DOHH2 (cell line): ENCODE results near the gene MUSK.
"Not testable (repeated sequence)": the region's sequence is repeated elsewhere in the genome, so short reads cannot be mapped to it uniquely, and the experiment has no call there.

ENCODE experiments used
- H3F3A ChIP-seq: fragments of 200-600 bp; sonication (generic), shearing (Covaris generic); 2 replicates; pipeline ENCODE4 v1.6.0; 2016; ENCODE audit warnings: antibody characterized with exemption, mild to moderate bottlenecking; ENCODE audit not compliant: control insufficient read depth, insufficient read depth
- H3K27ac ChIP-seq: fragments of 200-600 bp; sonication (generic); 2 replicates; pipeline ENCODE4 v1.5.1; 2014; ENCODE audit warnings: low read depth, mild to moderate bottlenecking, low read length, moderate library complexity
- H3K27me3 ChIP-seq: fragments of 200-600 bp; sonication (generic); 2 replicates; pipeline ENCODE4 v1.6.1; 2014; ENCODE audit warnings: mild to moderate bottlenecking, low read length, mixed read lengths; ENCODE audit not compliant: control insufficient read depth
- H3K36me3 ChIP-seq: fragments of 200-600 bp; sonication (generic); 2 replicates; pipeline ENCODE4 v1.6.1; 2014; ENCODE audit warnings: mild to moderate bottlenecking, low read length, moderate library complexity, mixed read lengths; ENCODE audit not compliant: control insufficient read depth
- H3K4me1 ChIP-seq: fragments of 200-600 bp; sonication (generic); 2 replicates; pipeline ENCODE4 v1.6.1; 2014; ENCODE audit warnings: mild to moderate bottlenecking, low read length, mixed read lengths; ENCODE audit not compliant: control insufficient read depth
- H3K4me2 ChIP-seq: fragments of 200-600 bp; sonication (generic); 2 replicates; pipeline ENCODE4 v1.6.0; 2014; ENCODE audit warnings: mild to moderate bottlenecking, low read length, moderate library complexity
- H3K4me3 ChIP-seq: fragments of 200-600 bp; sonication (generic); 2 replicates; pipeline ENCODE4 v1.5.1; 2014; ENCODE audit warnings: mild to moderate bottlenecking, low read length, mixed read lengths
- H3K79me2 ChIP-seq: fragments of 200-600 bp; sonication (generic); 2 replicates; pipeline ENCODE4 v1.6.1; 2014; ENCODE audit warnings: mild to moderate bottlenecking, low read length, mixed read lengths; ENCODE audit not compliant: control insufficient read depth
- H3K9me2 ChIP-seq: fragments of 200-600 bp; sonication (generic); replicated peaks from 2 replicates; pipeline ENCODE4 v1.6.1; 2014; ENCODE audit warnings: mild to moderate bottlenecking, low read length, mixed read lengths; ENCODE audit not compliant: control insufficient read depth
- H3K9me3 ChIP-seq: fragments of 200-600 bp; sonication (generic); 2 replicates; pipeline ENCODE4 v1.6.1; 2014; ENCODE audit warnings: antibody characterized with exemption, low read length, mixed read lengths; ENCODE audit not compliant: control insufficient read depth, insufficient read depth
- H4K20me1 ChIP-seq: fragments of 200-600 bp; sonication (generic); 2 replicates; pipeline ENCODE4 v1.6.0; 2014; ENCODE audit warnings: low read depth, mild to moderate bottlenecking, antibody characterized with exemption, low read length, moderate library complexity; ENCODE audit not compliant: control insufficient read depth, insufficient read depth
- CTCF ChIP-seq: fragments of 200-600 bp; sonication (generic); IDR thresholded peaks from one replicate; pipeline ENCODE4 v1.5.1; 2014; ENCODE audit warnings: antibody characterized with exemption, mild to moderate bottlenecking, low read depth, low read length; ENCODE audit not compliant: poor library complexity, severe bottlenecking
- EZH2phosphoT487 ChIP-seq: fragments of 200-600 bp; sonication (generic); IDR thresholded peaks from 2 replicates; pipeline ENCODE4 v1.6.1; 2017; ENCODE audit warnings: borderline replicate concordance, mild to moderate bottlenecking, antibody characterized with exemption, low read length, moderate library complexity, mixed read lengths

The MUSK gene

GRCh38 chr9:110825950-110826349, 157.4 kb downstream of the MUSK start:
- no peaks in the 10 kb centered on the region for H3K4me1 ChIP-seq
- H4K20me1 ChIP-seq = no peaks in the 10 kb centered on the region
- no peaks in the 10 kb centered on the region for H3K9me3 ChIP-seq
- H3K27me3 ChIP-seq = no peaks in the 10 kb centered on the region
- no peaks in the 10 kb centered on the region for H3K79me2 ChIP-seq
- H3K9me2 ChIP-seq = no peaks in the 10 kb centered on the region
- H3K4me2 ChIP-seq = no peak overlapping the region
- no peaks in the 10 kb centered on the region for H3K36me3 ChIP-seq
- H3K4me3 ChIP-seq = no peak overlapping the region
- no peak overlapping the region for H3K27ac ChIP-seq
- no peaks in the 10 kb centered on the region for H3F3A ChIP-seq
- TF ChIP-seq CTCF (no peak), EZH2phosphoT487 (no peak)

- not testable (repeated sequence) for H3K4me2 ChIP-seq, H3K9me2 ChIP-seq, H3K36me3 ChIP-seq, H3K79me2 ChIP-seq, H3K9me3 ChIP-seq, H4K20me1 ChIP-seq, H3K27ac ChIP-seq, H3K4me3 ChIP-seq, H3K27me3 ChIP-seq, H3K4me1 ChIP-seq, H3F3A ChIP-seq
These were observed 157.8 kb downstream of the MUSK start for GRCh38 chr9:110826400-110826799.

- Histone ChIP-seq H3K27me3 (no peaks in the 10 kb centered on the region), H4K20me1 (no peaks in the 10 kb centered on the region), H3F3A (no peaks in the 10 kb centered on the region), H3K27ac (no peak overlapping the region), H3K36me3 (no peaks in the 10 kb centered on the region), H3K4me3 (no peak overlapping the region), H3K4me1 (no peaks in the 10 kb centered on the region), H3K4me2 (no peak overlapping the region), H3K79me2 (no peaks in the 10 kb centered on the region), H3K9me3 (no peaks in the 10 kb centered on the region), H3K9me2 (no peaks in the 10 kb centered on the region)
- no peak for TF ChIP-seq CTCF
- no peak for TF ChIP-seq EZH2phosphoT487
These were observed 159.7 kb downstream of the MUSK start for GRCh38 chr9:110828264-110828663.

- Histone ChIP-seq H3K9me3 (no peaks in the 10 kb centered on the region), H3K9me2 (no peaks in the 10 kb centered on the region), H3F3A (no peaks in the 10 kb centered on the region), H4K20me1 (no peaks in the 10 kb centered on the region), H3K4me3 (no peak overlapping the region), H3K36me3 (no peaks in the 10 kb centered on the region), H3K79me2 (no peaks in the 10 kb centered on the region), H3K27me3 (no peaks in the 10 kb centered on the region), H3K4me1 (no peaks in the 10 kb centered on the region), H3K4me2 (no peak overlapping the region), H3K27ac (no peak overlapping the region)
- TF ChIP-seq EZH2phosphoT487 (no peak), CTCF (no peak)
These were observed 161.9 kb downstream of the MUSK start for GRCh38 chr9:110830495-110830894.
